Measurements from ENCODE around the gene CRELD2. TPM values are rescaled to one million over a fixed set of nuclear protein-coding genes. Genes with fewer than 3 reads are reported as not detected.
A peak's percentile ranks its signal among the peaks of the same experiment; 100 is the strongest.
"Not testable (repeated sequence)": the region's sequence is repeated elsewhere in the genome, so short reads cannot be mapped to it uniquely, and the experiment has no call there.

The CRELD2 gene
- polyA plus RNA-seq, 4 donors = 23.2 to 39.9 (median 31.0) TPM

GRCh38 chr22:49943405-49943765, 25.0 kb downstream of the CRELD2 start:
- DNase-seq (ENCODE audit: low read depth in 4 of 4, low spot score in 2 of 4) = no peak

DNA sequence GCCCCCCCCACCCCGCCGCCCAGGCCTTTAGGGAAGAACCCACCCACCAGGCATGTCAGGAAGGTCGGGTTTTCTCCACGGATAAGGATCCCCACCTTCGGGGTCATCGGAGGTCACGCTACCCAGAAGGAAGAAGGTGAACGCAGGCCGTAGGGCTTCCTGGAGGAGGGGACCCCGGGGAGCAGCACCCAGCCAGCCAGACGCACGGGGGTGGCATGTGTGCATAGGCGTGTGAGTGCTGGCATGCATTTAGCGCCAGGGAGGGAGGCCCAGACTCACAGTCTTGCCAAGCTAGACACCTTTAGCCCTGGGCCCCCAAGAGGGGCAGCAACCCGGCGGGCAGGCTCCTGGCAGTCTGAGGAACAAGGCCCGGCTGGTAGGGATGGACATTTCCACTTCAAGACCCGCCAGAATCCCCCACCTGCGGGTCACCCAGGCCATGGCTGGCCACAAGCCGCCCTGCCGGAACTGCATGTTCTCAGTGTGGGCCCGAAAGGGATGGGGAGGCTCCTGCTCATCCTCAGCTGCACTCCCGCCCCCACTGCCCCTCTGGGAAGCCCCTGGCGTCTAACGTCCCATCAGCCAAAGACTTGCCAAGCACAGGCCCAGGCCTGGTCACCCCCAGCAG, 25.5 kb downstream of the CRELD2 start:
- DNase-seq (ENCODE audit: low read depth in 4 of 4, low spot score in 2 of 4) = no peak

GRCh38 chr22:49944399-49944891, 26.0 kb downstream of the CRELD2 start:
- DNase-seq (ENCODE audit: low read depth in 4 of 4, low spot score in 2 of 4) = no peak

- not testable (repeated sequence) for DNase-seq (ENCODE audit: low read depth in 4 of 4, low spot score in 2 of 4)
Measured at GRCh38 chr22:49945042-49945794, 26.8 kb downstream of the CRELD2 start.

- DNase-seq (ENCODE audit: low read depth in 4 of 4, low spot score in 2 of 4) = no peak
Measured at GRCh38 chr22:49946612-49947295, 28.3 kb downstream of the CRELD2 start.

DNA sequence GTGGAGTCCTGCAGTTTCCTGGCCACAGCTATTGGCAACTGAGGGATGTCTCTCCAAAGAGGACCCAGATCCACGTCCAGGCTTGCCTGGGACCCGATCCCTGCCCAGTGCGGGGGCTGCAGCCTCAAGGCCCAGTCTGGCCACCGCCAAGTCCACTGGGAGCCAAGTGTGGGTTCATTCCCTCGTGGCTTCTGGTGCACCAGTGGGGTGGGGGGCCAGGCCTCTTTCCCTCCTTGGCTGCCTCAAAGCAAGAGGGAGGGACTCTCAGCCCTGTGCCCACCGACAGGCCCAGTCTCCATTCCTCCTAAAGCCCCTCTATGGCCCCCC, 28.8 kb downstream of the CRELD2 start:
- no peak for DNase-seq (ENCODE audit: low read depth in 4 of 4, low spot score in 2 of 4)

DNA sequence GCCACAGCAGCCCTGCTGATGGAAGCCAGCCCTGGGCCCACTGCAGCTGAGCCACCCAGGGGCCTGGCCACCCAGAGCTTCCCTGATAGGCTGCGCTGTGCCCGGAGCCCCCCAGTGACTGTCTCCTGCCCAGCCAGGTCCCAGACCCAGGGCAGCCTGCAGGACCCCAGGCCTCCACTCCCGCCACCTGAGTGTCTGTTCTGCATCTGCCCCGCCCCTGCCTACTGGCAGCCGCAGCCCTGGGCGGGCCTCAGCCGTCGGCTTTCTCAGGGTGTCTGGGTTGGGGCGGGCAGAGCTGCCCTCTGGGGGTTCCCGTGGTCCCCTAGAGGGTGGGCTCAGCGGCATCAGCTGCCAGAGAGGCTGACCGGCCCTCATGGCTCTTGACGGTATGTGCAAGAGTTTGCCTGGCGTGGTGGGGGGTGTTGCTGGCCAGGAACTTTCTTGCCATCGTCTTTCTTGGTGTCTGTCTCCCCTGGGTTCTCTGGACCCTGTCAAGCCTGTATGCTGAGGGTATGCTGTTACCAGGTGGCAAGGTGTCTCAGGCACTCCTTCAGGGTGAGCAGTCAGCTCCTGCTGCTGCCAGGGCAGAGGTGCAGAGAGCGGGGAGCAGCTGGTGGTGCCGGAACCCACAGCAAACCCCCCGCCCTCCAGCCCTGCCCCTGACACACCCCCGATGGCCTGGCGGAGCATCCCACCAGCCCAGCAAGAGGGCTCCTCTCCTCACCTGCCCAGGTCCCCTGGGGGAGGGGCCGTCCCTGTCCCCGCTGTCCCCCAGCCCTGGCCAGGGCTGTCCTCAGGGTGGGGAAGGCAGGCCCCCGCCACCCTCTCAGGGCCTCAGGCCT, 29.9 kb downstream of the CRELD2 start:
- DNase-seq (ENCODE audit: low read depth in 4 of 4, low spot score in 2 of 4) = no peak

- DNase-seq (ENCODE audit: low read depth in 4 of 4, low spot score in 2 of 4) = no peak
Measured at GRCh38 chr22:49948958-49949913, 30.8 kb downstream of the CRELD2 start.

DNA sequence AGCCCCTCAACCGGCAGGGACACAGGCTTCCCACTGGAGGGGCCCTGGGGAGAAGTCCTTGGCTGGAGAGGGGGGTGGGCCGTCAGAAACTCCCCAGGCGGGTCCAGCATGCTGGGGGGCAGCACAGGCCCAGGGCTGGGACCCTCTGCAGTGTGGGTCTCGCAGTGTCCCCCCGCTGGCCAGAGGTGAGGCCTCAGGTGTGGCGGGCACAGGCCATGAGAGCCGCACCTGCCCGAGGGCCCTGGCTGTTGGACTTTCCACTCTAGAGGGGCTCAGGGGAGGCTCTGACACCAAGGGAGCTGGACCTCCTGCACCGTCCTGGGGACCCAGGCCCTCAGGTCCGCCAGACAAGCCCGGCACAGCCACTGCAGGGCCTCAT, 31.5 kb downstream of the CRELD2 start:
- DNase-seq (ENCODE audit: low read depth in 4 of 4, low spot score in 2 of 4) = no peak

DNA sequence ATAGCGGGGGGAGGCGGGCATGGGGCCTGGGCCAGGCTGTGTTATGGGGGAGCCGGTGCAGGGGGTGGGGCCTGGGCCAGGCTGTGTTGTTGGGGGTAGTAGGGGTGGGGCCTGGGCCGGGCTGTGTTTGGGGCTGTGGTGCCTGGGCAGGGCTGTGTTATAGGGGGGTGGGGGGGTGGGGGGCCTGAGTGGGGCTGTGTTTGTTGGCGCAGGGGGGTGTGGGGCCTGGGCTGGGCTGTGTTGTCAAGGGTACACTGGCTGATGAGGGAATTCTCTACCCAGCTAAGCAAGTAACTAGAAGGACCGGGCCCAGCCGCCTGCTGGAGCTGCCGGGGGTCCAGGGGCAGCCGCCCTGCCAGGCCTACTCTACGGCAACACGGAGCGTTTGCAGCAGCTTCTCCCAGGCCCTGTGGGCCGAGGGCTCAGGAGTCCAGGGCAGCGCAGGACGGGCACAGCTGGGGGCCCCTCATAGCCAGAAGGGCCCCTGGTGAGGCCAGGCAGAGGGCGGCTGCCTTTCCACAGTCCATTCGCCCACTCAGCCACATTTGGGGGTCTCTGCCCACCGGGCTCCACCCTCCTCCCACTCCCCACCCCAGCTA, 32.1 kb downstream of the CRELD2 start:
- DNase-seq (ENCODE audit: low read depth in 4 of 4, low spot score in 2 of 4) = no peak

- peak in 1 of 4 donors; percentile 71 for DNase-seq (ENCODE audit: low read depth in 4 of 4, low spot score in 2 of 4)
Measured at GRCh38 chr22:49951000-49951677, 32.7 kb downstream of the CRELD2 start.

DNA sequence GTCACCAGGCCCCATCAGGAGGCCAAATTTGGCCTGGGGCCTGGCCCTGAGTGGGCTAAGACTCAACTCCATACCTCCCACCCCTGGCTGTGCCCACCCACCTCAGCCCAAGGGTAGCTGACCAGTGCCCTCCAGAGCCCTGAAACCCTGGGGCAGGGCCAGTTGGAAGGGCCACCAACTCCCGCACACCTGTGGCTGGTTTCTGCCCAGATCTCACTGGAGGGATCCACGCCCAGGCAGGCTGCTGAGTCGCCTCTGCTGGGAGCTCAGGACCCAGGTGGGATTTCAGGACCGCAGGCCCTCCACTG, 33.2 kb downstream of the CRELD2 start:
- DNase-seq (ENCODE audit: low read depth in 4 of 4, low spot score in 2 of 4) = no peak

GRCh38 chr22:49951986-49952896, 33.8 kb downstream of the CRELD2 start:
- no peak for DNase-seq (ENCODE audit: low read depth in 4 of 4, low spot score in 2 of 4)

- DNase-seq (ENCODE audit: low read depth in 4 of 4, low spot score in 2 of 4) = no peak
Measured at GRCh38 chr22:49953027-49953679, 34.7 kb downstream of the CRELD2 start.

DNA sequence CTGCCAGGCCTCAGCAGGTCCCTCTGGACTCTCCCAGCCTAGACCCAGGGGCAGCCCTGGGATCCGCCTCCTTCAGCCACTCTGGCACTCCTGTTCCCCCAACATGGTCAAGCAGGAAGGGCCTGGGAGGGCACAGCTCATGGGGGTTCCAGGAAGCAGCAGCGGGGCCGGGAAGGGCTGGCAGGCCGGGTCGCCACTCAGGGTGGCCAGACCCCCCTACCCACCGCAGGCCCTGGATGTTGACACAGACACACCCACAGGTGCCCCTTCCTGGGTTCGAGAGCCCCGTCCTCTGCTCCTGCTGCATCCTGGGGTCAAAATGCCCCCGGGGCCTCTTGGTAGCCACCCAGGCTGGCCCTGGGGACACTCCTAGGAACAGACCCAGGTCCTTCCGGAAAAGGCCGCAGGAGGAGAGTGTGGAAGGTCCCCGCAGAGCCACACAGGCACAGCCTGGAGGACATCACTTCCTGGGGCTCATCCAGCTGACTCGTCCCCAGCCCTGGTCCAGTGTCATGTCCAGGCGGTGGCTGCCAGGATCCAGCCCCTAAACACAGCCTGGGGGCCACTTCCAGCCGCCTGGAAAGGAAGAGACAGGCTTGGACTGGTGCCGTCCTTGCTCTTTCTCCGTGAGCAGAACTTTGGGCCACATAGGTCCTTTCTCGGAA, 35.4 kb downstream of the CRELD2 start:
- no peak for DNase-seq (ENCODE audit: low read depth in 4 of 4, low spot score in 2 of 4)

GRCh38 chr22:49954354-49954753, 35.9 kb downstream of the CRELD2 start:
- DNase-seq (ENCODE audit: low read depth in 4 of 4, low spot score in 2 of 4) = no peak

DNA sequence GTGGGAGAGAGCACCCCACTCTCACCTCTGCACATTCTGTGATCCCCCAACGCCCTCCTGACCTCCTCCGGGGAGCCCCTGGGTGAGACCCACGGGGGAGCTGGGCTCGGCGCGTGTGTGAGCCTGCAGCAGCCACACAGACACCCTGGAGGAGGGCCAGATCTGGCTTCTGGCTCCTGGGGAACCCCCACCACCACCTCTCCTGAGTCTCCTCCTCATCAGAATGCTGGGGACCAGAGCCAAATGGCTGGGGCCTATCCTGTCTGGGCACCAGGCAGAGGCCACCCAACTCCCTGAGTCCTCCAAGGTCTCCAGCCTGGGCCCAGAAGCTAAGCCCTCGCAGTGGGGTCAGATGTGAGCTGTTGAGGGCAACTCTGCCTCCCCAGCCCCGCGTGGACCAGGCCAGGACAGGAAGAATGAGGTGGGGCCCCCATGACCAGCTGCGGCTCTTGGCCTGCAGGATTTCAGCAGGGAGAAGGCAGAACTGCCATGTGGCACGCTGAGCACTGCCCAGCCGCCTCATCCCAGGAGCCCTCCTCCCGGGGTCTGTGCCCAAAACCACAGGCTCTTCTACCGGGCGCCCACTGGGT, 36.7 kb downstream of the CRELD2 start:
- no peak for DNase-seq (ENCODE audit: low read depth in 4 of 4, low spot score in 2 of 4)

Measured in left renal cortex interstitium (tissue), 4 donors.